ENCODE data around the gene COL6A5. TPM values are rescaled to one million over a fixed set of nuclear protein-coding genes. Genes with fewer than 3 reads are reported as not detected.

COL6A5 gene
- total RNA-seq, 4 donors from 2014 or later = 0.15 to 2.1 (median 0.44) TPM

DNA sequence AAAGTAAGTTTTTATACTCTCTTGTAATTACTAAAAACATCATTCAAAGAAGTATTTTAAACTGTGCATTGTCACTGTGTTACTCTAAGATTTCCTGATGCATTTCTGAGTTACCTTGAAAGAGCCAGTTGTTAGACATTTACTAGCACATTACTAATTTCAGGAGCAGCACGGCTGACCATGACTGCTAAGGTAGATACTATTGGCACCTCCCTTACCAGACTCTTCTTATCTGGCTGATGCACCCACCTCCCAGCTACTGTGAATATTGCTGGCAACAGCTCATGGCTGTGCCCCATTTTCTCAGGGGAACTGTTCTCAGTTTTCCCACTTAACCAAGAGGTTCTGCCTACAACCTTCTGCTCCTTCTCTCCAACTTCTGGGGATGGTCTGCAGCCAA, 29.4 kb downstream of the COL6A5 start:
- Histone ChIP-seq H3K27ac (no peak overlapping the region), H3K4me1 (no peaks in the 10 kb centered on the region), H3K27me3 (no peaks in the 10 kb centered on the region), H3K4me3 (no peak overlapping the region), H3K9me3 (no peaks in the 10 kb centered on the region), H3K36me3 (no peaks in the 10 kb centered on the region)
- DNase-seq (ENCODE audit: low spot score in 2 of 2) = no peak
- TF ChIP-seq EP300 (IDR thresholded peaks at IDR 0.05) = no peak
- TF ChIP-seq POLR2A (IDR thresholded peaks at IDR 0.05) = no peak
- TF ChIP-seq, protein P1, sequence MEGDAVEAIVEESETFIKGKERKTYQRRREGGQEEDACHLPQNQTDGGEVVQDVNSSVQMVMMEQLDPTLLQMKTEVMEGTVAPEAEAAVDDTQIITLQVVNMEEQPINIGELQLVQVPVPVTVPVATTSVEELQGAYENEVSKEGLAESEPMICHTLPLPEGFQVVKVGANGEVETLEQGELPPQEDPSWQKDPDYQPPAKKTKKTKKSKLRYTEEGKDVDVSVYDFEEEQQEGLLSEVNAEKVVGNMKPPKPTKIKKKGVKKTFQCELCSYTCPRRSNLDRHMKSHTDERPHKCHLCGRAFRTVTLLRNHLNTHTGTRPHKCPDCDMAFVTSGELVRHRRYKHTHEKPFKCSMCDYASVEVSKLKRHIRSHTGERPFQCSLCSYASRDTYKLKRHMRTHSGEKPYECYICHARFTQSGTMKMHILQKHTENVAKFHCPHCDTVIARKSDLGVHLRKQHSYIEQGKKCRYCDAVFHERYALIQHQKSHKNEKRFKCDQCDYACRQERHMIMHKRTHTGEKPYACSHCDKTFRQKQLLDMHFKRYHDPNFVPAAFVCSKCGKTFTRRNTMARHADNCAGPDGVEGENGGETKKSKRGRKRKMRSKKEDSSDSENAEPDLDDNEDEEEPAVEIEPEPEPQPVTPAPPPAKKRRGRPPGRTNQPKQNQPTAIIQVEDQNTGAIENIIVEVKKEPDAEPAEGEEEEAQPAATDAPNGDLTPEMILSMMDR (IDR thresholded peaks at IDR 0.05) = no peak
- no peak for TF ChIP-seq POLR2AphosphoS5 (IDR thresholded peaks at IDR 0.05)
- 80% methylated on average over 1 of the region's 1 CpG for WGBS

DNA sequence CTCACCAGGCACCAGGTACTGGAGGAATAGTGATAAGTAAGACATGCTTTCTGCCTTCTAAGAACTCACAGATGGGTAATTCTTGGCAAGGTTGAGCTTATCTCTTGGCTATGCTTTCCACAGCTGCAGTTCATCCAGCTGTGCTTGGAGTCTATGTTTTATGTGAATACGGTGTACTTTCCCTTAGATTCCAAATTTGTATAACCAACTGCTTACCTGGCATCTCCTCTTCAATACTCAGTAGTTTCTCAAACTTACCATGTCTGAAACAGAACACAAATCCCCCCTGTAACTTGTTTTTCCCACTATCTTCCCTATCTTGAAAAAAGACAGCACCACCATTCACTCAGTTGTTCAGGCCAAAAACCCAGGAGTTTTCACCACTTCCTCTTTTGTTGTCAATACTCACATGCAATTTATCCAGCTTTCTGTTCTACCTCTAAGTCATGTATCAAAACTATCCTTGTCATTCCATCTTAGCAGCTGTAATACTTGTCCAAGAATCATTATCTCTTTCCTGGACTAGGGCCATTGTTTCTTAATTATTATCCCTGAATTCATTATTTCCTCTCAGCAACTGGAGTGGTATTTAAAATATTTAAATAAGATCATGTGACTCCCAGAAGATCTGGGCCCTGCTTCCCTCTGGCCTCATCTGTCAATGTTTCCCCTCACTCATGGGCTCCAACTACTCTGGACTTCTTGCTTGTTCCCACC, 32.6 kb downstream of the COL6A5 start:
- no peak for DNase-seq (ENCODE audit: low spot score in 2 of 2)
- H3K27me3 ChIP-seq = no peaks in the 10 kb centered on the region
- no peaks in the 10 kb centered on the region for H3K4me1 ChIP-seq
- H3K4me3 ChIP-seq = no peak overlapping the region
- no peaks in the 10 kb centered on the region for H3K9me3 ChIP-seq
- no peak overlapping the region for H3K27ac ChIP-seq
- TF ChIP-seq POLR2AphosphoS5 (IDR thresholded peaks at IDR 0.05) (no peak), EP300 (IDR thresholded peaks at IDR 0.05) (no peak), POLR2A (IDR thresholded peaks at IDR 0.05) (no peak)
- TF ChIP-seq, protein P1 (IDR thresholded peaks at IDR 0.05) = no peak
- no peaks in the 10 kb centered on the region for H3K36me3 ChIP-seq
- WGBS = 47% methylated on average over 1 of the region's 1 CpG

- WGBS = 76% methylated on average over 7 of the region's 7 CpGs
- no peak for DNase-seq (ENCODE audit: low spot score in 2 of 2)
- Histone ChIP-seq H3K9me3 (no peaks in the 10 kb centered on the region), H3K4me1 (no peaks in the 10 kb centered on the region), H3K27ac (no peak overlapping the region), H3K36me3 (no peaks in the 10 kb centered on the region), H3K27me3 (no peaks in the 10 kb centered on the region), H3K4me3 (no peak overlapping the region)
- no peak for TF ChIP-seq POLR2A (IDR thresholded peaks at IDR 0.05)
- TF ChIP-seq, protein P1 (IDR thresholded peaks at IDR 0.05) = no peak
- TF ChIP-seq POLR2AphosphoS5 (IDR thresholded peaks at IDR 0.05) = no peak
- TF ChIP-seq EP300 (IDR thresholded peaks at IDR 0.05) = no peak
These were observed 33.3 kb downstream of the COL6A5 start for GRCh38 chr3:130378677-130379191.

- Histone ChIP-seq H3K27ac (no peak overlapping the region), H3K27me3 (no peaks in the 10 kb centered on the region), H3K4me1 (no peaks in the 10 kb centered on the region), H3K36me3 (no peaks in the 10 kb centered on the region), H3K9me3 (no peaks in the 10 kb centered on the region), H3K4me3 (no peak overlapping the region)
- DNase-seq (ENCODE audit: low spot score in 2 of 2) = no peak
- TF ChIP-seq EP300 (IDR thresholded peaks at IDR 0.05) (no peak), POLR2AphosphoS5 (IDR thresholded peaks at IDR 0.05) (no peak), POLR2A (IDR thresholded peaks at IDR 0.05) (no peak)
- TF ChIP-seq, protein P1 (IDR thresholded peaks at IDR 0.05) = no peak
- WGBS = 89% methylated on average over 6 of the region's 6 CpGs
These were observed 33.8 kb downstream of the COL6A5 start for GRCh38 chr3:130379274-130379673.

DNA sequence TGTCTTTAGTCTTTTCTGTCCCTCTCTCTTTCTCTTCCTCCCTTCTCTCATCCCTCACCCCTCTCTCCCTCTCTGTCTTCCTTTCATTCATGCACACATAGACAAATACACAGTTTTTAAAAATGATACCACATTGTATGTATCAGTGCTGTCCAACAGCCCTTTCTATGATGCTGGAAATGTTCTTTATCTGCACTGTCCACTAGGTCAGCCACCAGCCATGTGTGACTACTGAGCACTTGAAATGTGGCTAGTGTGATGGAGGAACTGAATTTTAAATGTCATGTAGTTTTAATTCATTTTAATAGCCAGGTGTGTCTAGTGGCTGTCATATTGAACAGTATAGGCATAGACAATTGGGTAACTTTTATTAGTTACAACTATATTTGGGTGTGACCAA, 34.9 kb downstream of the COL6A5 start:
- Histone ChIP-seq H3K27me3 (no peaks in the 10 kb centered on the region), H3K4me1 (no peaks in the 10 kb centered on the region)
- no peak for DNase-seq (ENCODE audit: low spot score in 2 of 2)

More for the DNA sequence above, 34.9 kb downstream of the COL6A5 start:
- Histone ChIP-seq H3K9me3 (no peaks in the 10 kb centered on the region), H3K27ac (no peak overlapping the region), H3K36me3 (no peaks in the 10 kb centered on the region), H3K4me3 (no peak overlapping the region)
- TF ChIP-seq, protein P1 (IDR thresholded peaks at IDR 0.05) = no peak
- no peak for TF ChIP-seq POLR2AphosphoS5 (IDR thresholded peaks at IDR 0.05)
- no peak for TF ChIP-seq EP300 (IDR thresholded peaks at IDR 0.05)
- TF ChIP-seq POLR2A (IDR thresholded peaks at IDR 0.05) = no peak

Data from suprapubic skin (tissue), 4 donors.